HL-60 (cell line): ENCODE results near the gene LYPLAL1.

Experiments
- CTCF ChIP-seq: IDR thresholded peaks from one replicate; pipeline ENCODE4 v1.5.1; 2011; ENCODE audit warnings: low read length, control low read depth, inconsistent platforms; ENCODE audit not compliant: insufficient read depth
- SPI1 ChIP-seq: IDR thresholded peaks from 2 replicates; pipeline ENCODE4 v1.6.1; 2012; ENCODE audit warnings: low read depth, mild to moderate bottlenecking, borderline replicate concordance

- no peak for TF ChIP-seq CTCF
- TF ChIP-seq SPI1: no peak
These were observed 5.6 kb downstream of the LYPLAL1 start for GRCh38 chr1:219179293-219179692.
